Measurements from ENCODE around the gene SEPTIN12. TPM values are rescaled to one million over a fixed set of nuclear protein-coding genes. Genes with fewer than 3 reads are reported as not detected.

Gene SEPTIN12, protein sequence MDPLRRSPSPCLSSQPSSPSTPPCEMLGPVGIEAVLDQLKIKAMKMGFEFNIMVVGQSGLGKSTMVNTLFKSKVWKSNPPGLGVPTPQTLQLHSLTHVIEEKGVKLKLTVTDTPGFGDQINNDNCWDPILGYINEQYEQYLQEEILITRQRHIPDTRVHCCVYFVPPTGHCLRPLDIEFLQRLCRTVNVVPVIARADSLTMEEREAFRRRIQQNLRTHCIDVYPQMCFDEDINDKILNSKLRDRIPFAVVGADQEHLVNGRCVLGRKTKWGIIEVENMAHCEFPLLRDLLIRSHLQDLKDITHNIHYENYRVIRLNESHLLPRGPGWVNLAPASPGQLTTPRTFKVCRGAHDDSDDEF
- not detected for total RNA-seq
- long read RNA-seq = 0 reads

DNA sequence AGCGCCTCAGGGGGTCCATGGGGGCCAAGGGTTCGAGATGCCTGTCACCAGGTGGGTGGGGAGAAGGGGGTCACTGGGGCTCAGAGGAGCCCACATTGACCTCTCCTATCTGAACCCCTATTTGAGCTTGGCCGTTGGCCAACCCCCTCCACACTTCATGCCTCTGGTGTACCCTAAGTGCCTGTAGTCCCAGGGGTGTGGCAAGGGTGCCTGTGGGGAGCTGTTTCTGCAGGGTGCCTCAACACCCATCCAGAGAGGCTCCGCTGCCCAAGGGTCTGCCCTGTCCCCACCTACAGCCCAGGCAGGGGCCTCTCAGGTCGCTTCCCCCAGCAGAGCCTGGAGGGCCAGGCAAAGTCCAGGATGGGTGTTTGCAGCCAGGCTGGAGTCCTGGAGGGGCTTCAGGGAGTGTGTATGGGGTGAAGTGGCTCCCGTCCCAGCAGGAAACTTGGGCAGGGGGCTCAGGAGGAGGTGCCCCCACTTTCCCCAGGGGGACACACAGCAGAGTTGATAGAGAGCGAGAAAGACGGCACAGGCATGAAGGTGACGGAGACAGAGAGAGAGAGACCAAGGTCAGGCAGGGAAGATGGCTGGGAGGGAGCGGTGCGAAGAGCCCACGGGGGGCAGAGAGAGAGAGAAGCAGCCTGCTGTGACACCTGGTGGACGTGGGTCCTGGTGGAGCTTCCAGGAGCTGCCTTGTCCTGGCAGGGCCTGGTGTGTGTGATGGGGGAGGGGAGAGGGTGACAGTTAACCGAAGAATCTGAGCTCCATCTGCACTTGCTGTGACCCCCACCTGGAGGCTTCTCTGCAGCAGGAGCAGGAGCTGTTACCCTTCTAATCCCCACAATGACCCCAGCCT lies at the start of gene SEPTIN12:
Gene SEPTIN12, minus strand, starts transcription at position 719 of the 856 bp plus-strand sequence. Its CDS starts 700 bp downstream, at position 19.
- TF ChIP-seq POLR2A (IDR thresholded peaks at IDR 0.05) = no peak
- TF ChIP-seq, protein P1, sequence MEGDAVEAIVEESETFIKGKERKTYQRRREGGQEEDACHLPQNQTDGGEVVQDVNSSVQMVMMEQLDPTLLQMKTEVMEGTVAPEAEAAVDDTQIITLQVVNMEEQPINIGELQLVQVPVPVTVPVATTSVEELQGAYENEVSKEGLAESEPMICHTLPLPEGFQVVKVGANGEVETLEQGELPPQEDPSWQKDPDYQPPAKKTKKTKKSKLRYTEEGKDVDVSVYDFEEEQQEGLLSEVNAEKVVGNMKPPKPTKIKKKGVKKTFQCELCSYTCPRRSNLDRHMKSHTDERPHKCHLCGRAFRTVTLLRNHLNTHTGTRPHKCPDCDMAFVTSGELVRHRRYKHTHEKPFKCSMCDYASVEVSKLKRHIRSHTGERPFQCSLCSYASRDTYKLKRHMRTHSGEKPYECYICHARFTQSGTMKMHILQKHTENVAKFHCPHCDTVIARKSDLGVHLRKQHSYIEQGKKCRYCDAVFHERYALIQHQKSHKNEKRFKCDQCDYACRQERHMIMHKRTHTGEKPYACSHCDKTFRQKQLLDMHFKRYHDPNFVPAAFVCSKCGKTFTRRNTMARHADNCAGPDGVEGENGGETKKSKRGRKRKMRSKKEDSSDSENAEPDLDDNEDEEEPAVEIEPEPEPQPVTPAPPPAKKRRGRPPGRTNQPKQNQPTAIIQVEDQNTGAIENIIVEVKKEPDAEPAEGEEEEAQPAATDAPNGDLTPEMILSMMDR (IDR thresholded peaks at IDR 0.05) = no peak
- H3K9me3 ChIP-seq = no peaks in the 10 kb centered on the region
- no peaks in the 10 kb centered on the region for H3K36me3 ChIP-seq
- H3K4me3 ChIP-seq = no peak within 1 kb of the TSS
- ATAC-seq (peak; percentile 13 to 36 (median 24)), DNase-seq (no peak)
- H3K27ac ChIP-seq = no peak within 1 kb of the TSS
- no peaks in the 10 kb centered on the region for H3K27me3 ChIP-seq
- intact Hi-C loops (cut with DNase I) = no loop called here
- 78% methylated on average over 7 of the region's 14 CpGs for WGBS (ENCODE audit: insufficient coverage, low coverage, low lambda C conversion rate, missing lambda C conversion rate)
- H3K4me1 ChIP-seq = peaks cover 0 to 14% (median 0%) of the 10 kb centered on the region in 4 donors

DNA sequence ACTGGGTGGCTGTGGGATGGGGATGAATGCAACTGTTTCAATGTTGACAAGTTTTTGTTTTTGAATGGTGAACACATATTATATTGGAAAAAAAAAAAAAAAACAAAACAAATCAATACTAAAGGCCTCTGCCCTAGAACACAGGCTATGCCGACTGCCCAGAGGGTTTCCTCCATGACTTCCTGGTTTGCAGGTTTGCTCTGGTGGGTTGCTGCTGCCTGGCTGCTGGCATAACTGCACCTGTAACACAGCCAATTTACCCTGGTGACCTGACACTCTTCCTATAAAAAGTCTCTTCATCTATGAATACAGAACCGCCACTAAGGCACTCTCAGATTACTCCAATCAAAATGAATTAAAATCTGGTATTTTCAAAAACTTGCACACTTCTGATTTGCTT lies 48.6 kb upstream of the SEPTIN12 start:
- no peaks in the 10 kb centered on the region for H3K9me3 ChIP-seq
- H3K27ac ChIP-seq = no peak overlapping the region
- no peaks in the 10 kb centered on the region for H3K4me1 ChIP-seq
- peaks cover 0 to 65% (median 26%) of the 10 kb centered on the region in 4 donors for H3K36me3 ChIP-seq
- H3K27me3 ChIP-seq = no peaks in the 10 kb centered on the region
- DNase-seq (no peak), ATAC-seq (peak in 1 of 4 donors; percentile 71)
- intact Hi-C loops (cut with DNase I) = no loop called here
- WGBS (ENCODE audit: insufficient coverage, low coverage, low lambda C conversion rate, missing lambda C conversion rate) = 40% methylated on average over 2 of the region's 2 CpGs
- TF ChIP-seq, protein P1 (IDR thresholded peaks at IDR 0.05) = no peak
- TF ChIP-seq POLR2A (IDR thresholded peaks at IDR 0.05) = no peak
- no peak overlapping the region for H3K4me3 ChIP-seq

DNA sequence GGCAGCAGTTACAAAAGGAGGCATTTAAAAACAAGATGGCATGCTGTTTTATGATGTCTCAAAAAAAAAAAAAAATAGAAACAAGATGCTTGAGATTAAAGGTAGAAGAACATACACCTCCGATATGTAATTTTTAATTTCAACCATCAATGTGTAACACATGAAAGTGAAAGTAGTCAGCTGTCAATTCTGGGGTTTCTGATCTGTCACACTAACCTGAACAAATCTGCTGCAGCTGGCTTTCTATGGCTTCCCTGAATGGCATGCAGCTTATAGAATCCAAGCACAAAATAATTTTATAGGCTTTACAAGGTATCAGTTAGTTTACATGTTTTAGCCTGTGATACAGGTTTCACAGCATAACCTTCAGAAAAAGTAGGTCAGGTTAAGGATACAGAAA lies 45.4 kb upstream of the SEPTIN12 start:
- Histone ChIP-seq H3K4me3 (no peak overlapping the region), H3K4me1 (no peaks in the 10 kb centered on the region), H3K27me3 (no peaks in the 10 kb centered on the region), H3K36me3 (peaks cover 0 to 68% (median 26%) of the 10 kb centered on the region in 4 donors), H3K9me3 (no peaks in the 10 kb centered on the region), H3K27ac (no peak overlapping the region)
- WGBS (ENCODE audit: insufficient coverage, low coverage, low lambda C conversion rate, missing lambda C conversion rate) = 89% methylated on average over 1 of the region's 1 CpG
- DNase-seq (no peak), ATAC-seq (no peak)
- intact Hi-C loops (cut with DNase I) = no loop called here
- TF ChIP-seq, protein P1 (IDR thresholded peaks at IDR 0.05) = no peak
- no peak for TF ChIP-seq POLR2A (IDR thresholded peaks at IDR 0.05)

DNA sequence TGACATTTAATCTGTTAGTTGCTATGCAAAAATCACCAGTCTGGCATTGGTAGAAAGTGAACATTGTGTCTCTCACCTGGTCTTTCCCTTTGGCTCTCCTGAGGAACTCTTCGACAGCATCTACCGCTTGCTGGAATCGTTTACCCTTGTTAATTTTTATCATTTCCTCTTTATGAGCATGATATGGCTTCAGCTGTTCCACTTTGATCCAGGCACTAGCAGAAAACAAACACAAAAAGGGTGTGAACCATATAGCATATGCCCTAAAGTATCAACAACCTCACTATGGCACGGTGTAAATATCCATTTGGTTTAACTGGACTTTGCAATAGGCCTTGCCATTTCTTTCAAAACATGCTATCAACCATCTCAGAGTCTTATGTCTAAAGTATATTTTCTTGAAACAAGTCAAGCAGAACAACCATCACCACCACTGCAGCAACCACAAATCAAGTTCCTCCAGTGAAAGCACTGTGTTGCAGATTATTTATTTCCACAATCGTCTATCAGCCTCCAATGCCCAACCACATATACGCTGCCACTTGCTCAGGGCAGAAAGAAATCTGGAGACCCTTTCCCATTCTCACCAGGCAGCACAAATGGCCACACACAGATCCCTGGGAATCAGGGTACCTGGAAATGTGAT lies 44.7 kb upstream of the SEPTIN12 start:
- no peak for ATAC-seq
- no peak for TF ChIP-seq POLR2A (IDR thresholded peaks at IDR 0.05)
- TF ChIP-seq, protein P1 (IDR thresholded peaks at IDR 0.05) = no peak
- H3K27me3 ChIP-seq = no peaks in the 10 kb centered on the region
- no peaks in the 10 kb centered on the region for H3K4me1 ChIP-seq
- WGBS (ENCODE audit: insufficient coverage, low coverage, low lambda C conversion rate, missing lambda C conversion rate) = 84% methylated on average over 6 of the region's 6 CpGs
- H3K36me3 ChIP-seq = peaks cover 0 to 68% (median 25%) of the 10 kb centered on the region in 4 donors
- no peak overlapping the region for H3K27ac ChIP-seq
- no peak overlapping the region for H3K4me3 ChIP-seq
- intact Hi-C loops (cut with DNase I) = no loop called here
- no peak for DNase-seq
- H3K9me3 ChIP-seq = no peaks in the 10 kb centered on the region
